ENCODE data around the gene VPS4B. TPM values are rescaled to one million over a fixed set of nuclear protein-coding genes. Genes with fewer than 3 reads are reported as not detected.
A peak's percentile ranks its signal among the peaks of the same experiment; 100 is the strongest.

The VPS4B gene
- total RNA-seq, 1 experiment from 2014 or later, result 59.7 TPM

GRCh38 chr18:63344263-63344662 is 78.0 kb downstream of the VPS4B start:
- Histone ChIP-seq H3K9me3 (ENCODE audit: insufficient read depth, low read depth) (no peaks in the 10 kb centered on the region), H3K4me3 (no peak overlapping the region), H4K20me1 (ENCODE audit: insufficient read depth) (no peaks in the 10 kb centered on the region; the same call in 1 of the 2 replicates), H3K79me2 (ENCODE audit: low read depth) (no peaks in the 10 kb centered on the region), H3F3A (ENCODE audit: insufficient read depth, low read depth) (0 out of 2 replicates have a peak, but pooled peaks cover 3% of the 10 kb centered on the region), H3K9me2 (ENCODE audit: insufficient read depth) (no peaks in the 10 kb centered on the region), H2AFZ (no peak overlapping the region), H3K36me3 (ENCODE audit: low read depth) (peaks cover 22% of the 10 kb centered on the region), H3K27me3 (ENCODE audit: insufficient read depth, low read depth) (no peaks in the 10 kb centered on the region), H3K4me1 (replicated peaks; ENCODE audit: insufficient read depth) (no peaks in the 10 kb centered on the region), H3K4me2 (no peak overlapping the region), H3K27ac (no peak overlapping the region)
- CTCF ChIA-PET, result no interaction called here
- no TSS peak for BruUV-seq (replicated peaks)
- POLR2A ChIA-PET (ENCODE audit: unreplicated experiment), result no interaction called here
- no peak for DNase-seq
- TF ChIP-seq CTCF (conservative IDR thresholded peaks at IDR 0.05) (no peak), EZH2 (IDR thresholded peaks at IDR 0.05; ENCODE audit: low read depth) (no peak)
- intact Hi-C loops (cut with micrococcal nuclease; ENCODE audit: unreplicated experiment), result loop anchor here (5.0 kb wide), 1 partner anchor 327 kb away; no protein-coding TSS in a partner anchor

GRCh38 chr18:63342206-63342605 is 80.1 kb downstream of the VPS4B start:
- intact Hi-C loops (cut with micrococcal nuclease; ENCODE audit: unreplicated experiment), result loop anchor here (5.0 kb wide), 1 partner anchor 325 kb away; no protein-coding TSS in a partner anchor
- ChIA-PET CTCF (interaction anchor here (0.6 to 0.7 kb wide), 2 partner anchors 10 to 326 kb away, joined by 3 to 6 read pairs; no protein-coding TSS in a partner anchor), POLR2A (ENCODE audit: unreplicated experiment) (no interaction called here)
- Histone ChIP-seq H3K9me2 (ENCODE audit: insufficient read depth) (no peaks in the 10 kb centered on the region), H3K9me3 (ENCODE audit: insufficient read depth, low read depth) (no peaks in the 10 kb centered on the region), H3K4me1 (replicated peaks; ENCODE audit: insufficient read depth) (peaks cover 3% of the 10 kb centered on the region; the same call in 1 of the 2 replicates), H4K20me1 (ENCODE audit: insufficient read depth) (no peaks in the 10 kb centered on the region), H3K36me3 (ENCODE audit: low read depth) (peaks cover 28% of the 10 kb centered on the region), H3K4me2 (no peak overlapping the region), H3K4me3 (no peak overlapping the region), H2AFZ (no peak overlapping the region), H3F3A (ENCODE audit: insufficient read depth, low read depth) (peaks cover 7% of the 10 kb centered on the region; the same call in 1 of the 2 replicates), H3K79me2 (ENCODE audit: low read depth) (no peaks in the 10 kb centered on the region), H3K27me3 (ENCODE audit: insufficient read depth, low read depth) (no peaks in the 10 kb centered on the region), H3K27ac (no peak overlapping the region)
- no peak for TF ChIP-seq EZH2 (IDR thresholded peaks at IDR 0.05; ENCODE audit: low read depth)
- peak; percentile 36; the same call in 1 of the 2 replicates for TF ChIP-seq CTCF (conservative IDR thresholded peaks at IDR 0.05)
- DNase-seq, result no peak
- BruUV-seq (replicated peaks), result no TSS peak

- Histone ChIP-seq H3F3A (ENCODE audit: insufficient read depth, low read depth) (peaks cover 25% of the 10 kb centered on the region; the same call in 1 of the 2 replicates), H3K27me3 (ENCODE audit: insufficient read depth, low read depth) (no peaks in the 10 kb centered on the region), H2AFZ (no peak overlapping the region), H4K20me1 (ENCODE audit: insufficient read depth) (no peaks in the 10 kb centered on the region), H3K36me3 (ENCODE audit: low read depth) (peaks cover 39% of the 10 kb centered on the region), H3K4me3 (no peak overlapping the region), H3K9me2 (ENCODE audit: insufficient read depth) (no peaks in the 10 kb centered on the region), H3K9me3 (ENCODE audit: insufficient read depth, low read depth) (no peaks in the 10 kb centered on the region), H3K4me2 (no peak overlapping the region), H3K4me1 (replicated peaks; ENCODE audit: insufficient read depth) (peaks cover 21% of the 10 kb centered on the region), H3K27ac (no peak overlapping the region), H3K79me2 (ENCODE audit: low read depth) (no peaks in the 10 kb centered on the region)
- no TSS peak for BruUV-seq (replicated peaks)
- ChIA-PET CTCF (no interaction called here), POLR2A (ENCODE audit: unreplicated experiment) (interaction anchor here (0.6 kb wide), 1 partner anchor 25 kb away, joined by 5 read pairs; no protein-coding TSS in a partner anchor)
- intact Hi-C loops (cut with micrococcal nuclease; ENCODE audit: unreplicated experiment), result loop anchor here (5.0 to 10.0 kb wide), 3 partner anchors 165 to 505 kb away; no protein-coding TSS in a partner anchor
- TF ChIP-seq EZH2 (IDR thresholded peaks at IDR 0.05; ENCODE audit: low read depth), result no peak
- TF ChIP-seq CTCF (conservative IDR thresholded peaks at IDR 0.05), result peak; percentile 68
- no peak for DNase-seq
Measured at GRCh38 chr18:63339920-63340484, 82.3 kb downstream of the VPS4B start.

Other genes starting within 250 kb of the VPS4B start
- gene BCL2, start 102.7 kb downstream of the VPS4B start, total RNA-seq (2021), result 2.0 TPM in 2 replicates
- 33.8 and 41.7 TPM in 2 replicates for gene KDSR, start 55.3 kb downstream of the VPS4B start, total RNA-seq (2021)
- 25.5 and 26.2 TPM in 2 replicates for gene SERPINB5, start 54.5 kb upstream of the VPS4B start, total RNA-seq (2021)
- not detected in 2 replicates for gene SERPINB12, start 119.9 kb upstream of the VPS4B start, total RNA-seq (2021)
- not detected in 2 replicates for gene SERPINB13, start 164.9 kb upstream of the VPS4B start, total RNA-seq (2021)
- not detected in 2 replicates for gene SERPINB4, start 221.8 kb upstream of the VPS4B start, total RNA-seq (2021)
- gene SERPINB3, start 239.4 kb upstream of the VPS4B start, total RNA-seq (2021), result not detected in 2 replicates

Data from PC-9 (cell line).